Stimulated activated CD4-positive, alpha-beta T cell treated with anti-CD3 and anti-CD28 coated beads, Interleukin-1b, Interleukin-23, amount 100 ng/mL, for 4 hours (primary cell): ENCODE measurements around the gene DOLK.

Source experiments
- DNase-seq, 2 donors: peaks; one replicate each; pipeline ENCODE4 v3.0.0-alpha.2; 2020; ENCODE audit warnings: low read depth in 2 of 2

Gene DOLK

GRCh38 chr9:128933731-128934130 lies 13.7 kb downstream of the DOLK start:
- DNase-seq: no peak

- no peak for DNase-seq
Observed at GRCh38 chr9:128929560-128929959, 17.8 kb downstream of the DOLK start.

- DNase-seq: no peak
Observed at GRCh38 chr9:128928624-128929023, 18.8 kb downstream of the DOLK start.

GRCh38 chr9:128927731-128928411 lies 19.5 kb downstream of the DOLK start:
- DNase-seq: peak; percentile 32 to 45

- no peak for DNase-seq
Observed at GRCh38 chr9:128923493-128923883, 23.9 kb downstream of the DOLK start.

GRCh38 chr9:128921881-128922763 lies 25.3 kb downstream of the DOLK start:
- no peak for DNase-seq

- DNase-seq: no peak
Observed at GRCh38 chr9:128920381-128921058, 26.9 kb downstream of the DOLK start, which contains the start of gene PHYHD1. TSS of gene PHYHD1 (plus strand) at chr9:128920982. CDS start at chr9:128922324, 1,342 bp downstream.

GRCh38 chr9:128919402-128920089 lies 27.9 kb downstream of the DOLK start:
- no peak for DNase-seq

GRCh38 chr9:128918921-128919320 lies 28.5 kb downstream of the DOLK start:
- no peak for DNase-seq

GRCh38 chr9:128917151-128917849 lies 30.1 kb downstream of the DOLK start:
- no peak for DNase-seq

- no peak for DNase-seq
Observed at GRCh38 chr9:128916745-128917144, 30.7 kb downstream of the DOLK start.

GRCh38 chr9:128916204-128916603 lies 31.2 kb downstream of the DOLK start:
- DNase-seq: no peak

GRCh38 chr9:128913995-128914772 lies 33.2 kb downstream of the DOLK start:
- no peak for DNase-seq

GRCh38 chr9:128913048-128913900 lies 34.1 kb downstream of the DOLK start:
- no peak for DNase-seq

- DNase-seq: no peak
Observed at GRCh38 chr9:128912270-128912853, 35.0 kb downstream of the DOLK start.

- DNase-seq: no peak
Observed at GRCh38 chr9:128911529-128912035, 35.8 kb downstream of the DOLK start.

- DNase-seq: no peak
Observed at GRCh38 chr9:128910906-128911305, 36.5 kb downstream of the DOLK start.

GRCh38 chr9:128909859-128910258 lies 37.5 kb downstream of the DOLK start:
- DNase-seq: no peak

GRCh38 chr9:128908372-128908771 lies 39.0 kb downstream of the DOLK start:
- DNase-seq: no peak
